ENCODE results near the gene CLCF1. TPM values are rescaled to one million over a fixed set of nuclear protein-coding genes. Genes with fewer than 3 reads are reported as not detected.
A peak's percentile ranks its signal among the peaks of the same experiment; 100 is the strongest.

The CLCF1 gene
- total RNA-seq, 1 experiment from 2014 or later, result 2.1 TPM

DNA sequence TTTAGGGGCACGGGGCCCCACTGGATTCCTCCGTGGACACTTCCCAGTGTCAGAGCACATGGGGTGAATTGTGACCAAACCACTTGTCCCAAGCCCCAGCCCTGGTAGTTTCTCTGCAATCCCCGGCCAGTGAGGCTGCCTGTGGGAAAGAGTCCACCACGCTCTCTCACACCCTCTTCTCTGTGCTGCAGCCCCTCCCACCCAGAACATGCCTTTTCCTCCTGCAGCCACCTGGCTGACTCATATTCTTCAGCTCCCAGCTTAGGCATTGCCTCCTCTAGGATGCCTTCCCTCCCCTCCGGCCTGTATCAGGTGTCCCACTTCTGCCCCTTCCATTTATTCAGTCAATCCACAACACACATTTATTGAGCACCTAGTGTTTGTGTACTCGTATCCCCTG, 49.5 kb upstream of the CLCF1 start:
- Histone ChIP-seq H3K23ac (ENCODE audit: insufficient read length, low read depth, low read length) (no peak overlapping the region), H2BK15ac (ENCODE audit: low read depth, low read length) (no peak overlapping the region), H3K4ac (ENCODE audit: low read depth, low read length) (no peak overlapping the region), H4K91ac (ENCODE audit: insufficient read length, low read depth, low read length) (no peak overlapping the region), H3K27ac (ENCODE audit: insufficient read length, low read depth, low read length) (no peak overlapping the region), H2BK12ac (ENCODE audit: insufficient read length, low read depth, low read length) (no peak overlapping the region), H3K14ac (ENCODE audit: insufficient read depth, low read length) (no peak overlapping the region; the same call in 1 of the 2 replicates), H3K56ac (ENCODE audit: insufficient read length, low read depth, low read length) (no peak overlapping the region), H3K18ac (ENCODE audit: insufficient read length, low read depth, low read length) (no peak overlapping the region), H2AK5ac (ENCODE audit: insufficient read length, low read length) (no peak overlapping the region), H3K4me2 (ENCODE audit: insufficient read depth, insufficient read length, low read length) (no peak overlapping the region), H2BK120ac (ENCODE audit: low read depth, low read length, poor library complexity, severe bottlenecking) (no peak overlapping the region), H3K79me1 (ENCODE audit: insufficient read depth, low read depth, low read length, poor library complexity, severe bottlenecking) (no peaks in the 10 kb centered on the region), H3K9ac (ENCODE audit: extremely low read depth, insufficient read length, low read length) (no peak overlapping the region), H3T11ph (ENCODE audit: low read length) (no peak overlapping the region), H4K8ac (replicated peaks; ENCODE audit: insufficient read length, low read depth, low read length) (no peak overlapping the region), H3K23me2 (ENCODE audit: insufficient read length, low read depth, low read length, poor library complexity, severe bottlenecking) (no peaks in the 10 kb centered on the region), H4K20me1 (ENCODE audit: control insufficient read depth, insufficient read depth, insufficient read length) (no peaks in the 10 kb centered on the region), H2BK5ac (ENCODE audit: insufficient read length, low read length) (no peak overlapping the region), H3K9me3 (ENCODE audit: control insufficient read depth, low read depth, low read length) (no peaks in the 10 kb centered on the region), H4K5ac (ENCODE audit: insufficient read length, low read depth, low read length) (no peak overlapping the region), H2BK20ac (ENCODE audit: low read depth, low read length, poor library complexity, severe bottlenecking) (no peak overlapping the region), H2AFZ (ENCODE audit: low read length) (no peak overlapping the region), H3K79me2 (ENCODE audit: insufficient read depth, low read length) (no peaks in the 10 kb centered on the region), H3K4me1 (ENCODE audit: insufficient read depth, low read length) (no peaks in the 10 kb centered on the region), H3K27me3 (ENCODE audit: insufficient read depth, low read length) (no peaks in the 10 kb centered on the region)
- TF ChIP-seq, protein P1, sequence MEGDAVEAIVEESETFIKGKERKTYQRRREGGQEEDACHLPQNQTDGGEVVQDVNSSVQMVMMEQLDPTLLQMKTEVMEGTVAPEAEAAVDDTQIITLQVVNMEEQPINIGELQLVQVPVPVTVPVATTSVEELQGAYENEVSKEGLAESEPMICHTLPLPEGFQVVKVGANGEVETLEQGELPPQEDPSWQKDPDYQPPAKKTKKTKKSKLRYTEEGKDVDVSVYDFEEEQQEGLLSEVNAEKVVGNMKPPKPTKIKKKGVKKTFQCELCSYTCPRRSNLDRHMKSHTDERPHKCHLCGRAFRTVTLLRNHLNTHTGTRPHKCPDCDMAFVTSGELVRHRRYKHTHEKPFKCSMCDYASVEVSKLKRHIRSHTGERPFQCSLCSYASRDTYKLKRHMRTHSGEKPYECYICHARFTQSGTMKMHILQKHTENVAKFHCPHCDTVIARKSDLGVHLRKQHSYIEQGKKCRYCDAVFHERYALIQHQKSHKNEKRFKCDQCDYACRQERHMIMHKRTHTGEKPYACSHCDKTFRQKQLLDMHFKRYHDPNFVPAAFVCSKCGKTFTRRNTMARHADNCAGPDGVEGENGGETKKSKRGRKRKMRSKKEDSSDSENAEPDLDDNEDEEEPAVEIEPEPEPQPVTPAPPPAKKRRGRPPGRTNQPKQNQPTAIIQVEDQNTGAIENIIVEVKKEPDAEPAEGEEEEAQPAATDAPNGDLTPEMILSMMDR (conservative IDR thresholded peaks at IDR 0.05), result no peak
- Mint-ChIP-seq H3K4me1 (peaks cover 18 to 22% of the 10 kb centered on the region in 2 experiments), H3K36me3 (ENCODE audit: insufficient read depth in 1 of 3, low read depth in 3 of 3) (peaks cover 0 to 1% (median 0%) of the 10 kb centered on the region in 3 experiments; a peak in 1 of 7 replicates), H3K9me3 (no peaks in the 10 kb centered on the region), H3K27ac (peak overlapping the region in 1 of 3 experiments; percentile 29; a peak in 2 of 7 replicates), H3K27me3 (ENCODE audit: low read depth) (peaks cover 14% of the 10 kb centered on the region), H3K4me3 (peak overlapping the region in 1 of 2 experiments; percentile 56; a peak in 3 of 5 replicates)
- no CpG with 5 or more reads among the region's 6 CpGs for WGBS (ENCODE audit: extremely low coverage, insufficient read length, low lambda C conversion rate)
- peak; percentile 57 for DNase-seq

Data from H9 (cell line).